ENCODE data around the gene PPIA.

GRCh38 chr7:44797329-44798258 is 1.1 kb downstream of the PPIA start:
- no peak for TF ChIP-seq GATA2 (IDR thresholded peaks at IDR 0.05; ENCODE audit: low read depth, low read length)
- TF ChIP-seq GATA3 (IDR thresholded peaks at IDR 0.05; ENCODE audit: low read depth, low read length) = no peak
